Neural progenitor cell (in vitro differentiated cells): ENCODE data around the gene RAB3IL1. TPM values are rescaled to one million over a fixed set of nuclear protein-coding genes. Genes with fewer than 3 reads are reported as not detected.

ENCODE experiments used
- DNase-seq: peaks from one replicate; pipeline ENCODE4 v3.0.0-alpha.2; 2016; ENCODE audit warnings: low spot score
- H2AFZ ChIP-seq: fragments of 200-600 bp; sonication (generic); replicated peaks from 2 replicates; pipeline ENCODE4 v1.6.1; 2016; ENCODE audit warnings: antibody characterized with exemption
- H3F3A ChIP-seq: fragments of 200-600 bp; sonication (generic); 2 replicates; pipeline ENCODE4 v1.6.1; 2016; ENCODE audit warnings: antibody characterized with exemption, low read depth
- H3K27ac ChIP-seq: fragments of 200-600 bp; sonication (generic); 2 replicates; pipeline ENCODE4 v1.5.1; 2016; ENCODE audit warnings: mild to moderate bottlenecking
- H3K27me3 ChIP-seq: fragments of 200-600 bp; sonication (generic); 2 replicates; pipeline ENCODE4 v1.6.1; 2016; ENCODE audit warnings: mild to moderate bottlenecking, moderate library complexity
- H3K36me3 ChIP-seq: fragments of 200-600 bp; sonication (generic); 2 replicates; pipeline ENCODE4 v1.5.1; 2016
- H3K4me1 ChIP-seq: fragments of 200-600 bp; sonication (generic); 2 replicates; pipeline ENCODE4 v1.6.1; 2016; ENCODE audit warnings: mixed run types
- H3K4me2 ChIP-seq: fragments of 200-600 bp; sonication (generic); 2 replicates; pipeline ENCODE4 v1.6.1; 2016
- H3K4me3 ChIP-seq: fragments of 200-600 bp; sonication (generic); 2 replicates; pipeline ENCODE4 v1.5.1; 2016
- H3K79me2 ChIP-seq: fragments of 200-600 bp; sonication (generic); 2 replicates; pipeline ENCODE4 v1.6.1; 2016; ENCODE audit warnings: low read depth
- H3K9ac ChIP-seq: fragments of 200-600 bp; sonication (generic); 2 replicates; pipeline ENCODE4 v1.6.1; 2016
- H3K9me3 ChIP-seq: fragments of 200-600 bp; sonication (generic); 2 replicates; pipeline ENCODE4 v1.5.1; 2016; ENCODE audit warnings: low read depth
- H4K20me1 ChIP-seq: fragments of 200-600 bp; sonication (generic); 2 replicates; pipeline ENCODE4 v1.6.1; 2016; ENCODE audit warnings: low read depth
- H3K27ac Mint-ChIP-seq: 3 replicates; pipeline ENCODE4 v1.8.0; 2021; ENCODE audit warnings: mixed read lengths
- H3K27me3 Mint-ChIP-seq: 2 replicates; pipeline ENCODE4 v1.8.0; 2022; ENCODE audit warnings: low read depth, mild to moderate bottlenecking, inconsistent platforms, moderate library complexity, mixed read lengths; ENCODE audit not compliant: insufficient read depth
- H3K36me3 Mint-ChIP-seq: 3 replicates; pipeline ENCODE4 v1.8.0; 2021; ENCODE audit warnings: mixed read lengths
- H3K4me1 Mint-ChIP-seq: 3 replicates; pipeline ENCODE4 v1.8.0; 2021; ENCODE audit warnings: mixed read lengths
- H3K4me3 Mint-ChIP-seq: 3 replicates; pipeline ENCODE4 v1.8.0; 2021; ENCODE audit warnings: mild to moderate bottlenecking, moderate library complexity, mixed read lengths
- H3K9me3 Mint-ChIP-seq: 3 replicates; pipeline ENCODE4 v1.8.0; 2020; ENCODE audit warnings: mixed read lengths
- EZH2 ChIP-seq: fragments of 200-600 bp; sonication (generic); IDR thresholded peaks from 2 replicates; pipeline ENCODE4 v1.6.1; 2017; ENCODE audit warnings: antibody characterized with exemption, mild to moderate bottlenecking, moderate library complexity
- EZH2phosphoT487 ChIP-seq: fragments of 200-600 bp; sonication (generic); IDR thresholded peaks from 2 replicates; pipeline ENCODE4 v1.6.1; 2017; ENCODE audit warnings: antibody characterized with exemption
- total RNA-seq: library from RNA; depleted of rRNA; stranded (reverse); fragments of >200 nt; gene quantifications from 2 replicates; pipeline ENCODE4 v1.2.3, GENCODE V29; 2015; ENCODE audit warnings: low replicate concordance
- TF ChIP-seq, protein P1 (sequence below): fragments of 200-600 bp; sonication (generic); IDR thresholded peaks from 2 replicates; pipeline ENCODE4 v1.5.1; 2017; ENCODE audit warnings: antibody characterized with exemption, mild to moderate bottlenecking

The RAB3IL1 gene
- total RNA-seq, 1 donor from 2014 or later, result 1.4 TPM

DNA sequence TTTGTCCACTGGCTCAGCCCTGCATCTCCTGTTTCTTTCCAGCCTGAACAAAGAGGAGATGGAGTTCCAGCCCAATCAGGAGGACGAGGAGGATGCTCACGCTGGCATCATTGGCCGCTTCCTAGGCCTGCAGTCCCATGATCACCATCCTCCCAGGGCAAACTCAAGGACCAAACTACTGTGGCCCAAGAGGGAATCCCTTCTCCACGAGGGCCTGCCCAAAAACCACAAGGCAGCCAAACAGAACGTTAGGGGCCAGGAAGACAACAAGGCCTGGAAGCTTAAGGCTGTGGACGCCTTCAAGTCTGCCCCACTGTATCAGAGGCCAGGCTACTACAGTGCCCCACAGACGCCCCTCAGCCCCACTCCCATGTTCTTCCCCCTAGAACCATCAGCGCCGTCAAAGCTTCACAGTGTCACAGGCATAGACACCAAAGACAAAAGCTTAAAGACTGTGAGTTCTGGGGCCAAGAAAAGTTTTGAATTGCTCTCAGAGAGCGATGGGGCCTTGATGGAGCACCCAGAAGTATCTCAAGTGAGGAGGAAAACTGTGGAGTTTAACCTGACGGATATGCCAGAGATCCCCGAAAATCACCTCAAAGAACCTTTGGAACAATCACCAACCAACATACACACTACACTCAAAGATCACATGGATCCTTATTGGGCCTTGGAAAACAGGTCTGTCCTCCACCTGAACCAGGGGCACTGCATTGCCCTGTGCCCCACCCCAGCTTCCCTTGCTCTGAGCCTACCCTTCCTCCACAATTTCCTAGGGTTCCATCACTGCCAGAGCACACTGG, 45.0 kb upstream of the RAB3IL1 start:
- DNase-seq, result no peak
- Histone ChIP-seq H3K36me3 (peaks cover 14% of the 10 kb centered on the region), H2AFZ (no peak overlapping the region), H3K27ac (no peak overlapping the region), H3F3A (peaks cover 37% of the 10 kb centered on the region), H4K20me1 (peaks cover 37% of the 10 kb centered on the region), H3K27me3 (no peaks in the 10 kb centered on the region), H3K4me1 (peaks cover 10% of the 10 kb centered on the region), H3K79me2 (peaks cover 29% of the 10 kb centered on the region), H3K9me3 (no peaks in the 10 kb centered on the region), H3K9ac (no peak overlapping the region), H3K4me3 (no peak overlapping the region), H3K4me2 (no peak overlapping the region)
- Mint-ChIP-seq H3K36me3 (peaks cover 28% of the 10 kb centered on the region), H3K27ac (no peak overlapping the region), H3K27me3 (peaks cover 14% of the 10 kb centered on the region), H3K9me3 (no peaks in the 10 kb centered on the region), H3K4me3 (no peak overlapping the region), H3K4me1 (peaks cover 15% of the 10 kb centered on the region)
- TF ChIP-seq, protein P1, sequence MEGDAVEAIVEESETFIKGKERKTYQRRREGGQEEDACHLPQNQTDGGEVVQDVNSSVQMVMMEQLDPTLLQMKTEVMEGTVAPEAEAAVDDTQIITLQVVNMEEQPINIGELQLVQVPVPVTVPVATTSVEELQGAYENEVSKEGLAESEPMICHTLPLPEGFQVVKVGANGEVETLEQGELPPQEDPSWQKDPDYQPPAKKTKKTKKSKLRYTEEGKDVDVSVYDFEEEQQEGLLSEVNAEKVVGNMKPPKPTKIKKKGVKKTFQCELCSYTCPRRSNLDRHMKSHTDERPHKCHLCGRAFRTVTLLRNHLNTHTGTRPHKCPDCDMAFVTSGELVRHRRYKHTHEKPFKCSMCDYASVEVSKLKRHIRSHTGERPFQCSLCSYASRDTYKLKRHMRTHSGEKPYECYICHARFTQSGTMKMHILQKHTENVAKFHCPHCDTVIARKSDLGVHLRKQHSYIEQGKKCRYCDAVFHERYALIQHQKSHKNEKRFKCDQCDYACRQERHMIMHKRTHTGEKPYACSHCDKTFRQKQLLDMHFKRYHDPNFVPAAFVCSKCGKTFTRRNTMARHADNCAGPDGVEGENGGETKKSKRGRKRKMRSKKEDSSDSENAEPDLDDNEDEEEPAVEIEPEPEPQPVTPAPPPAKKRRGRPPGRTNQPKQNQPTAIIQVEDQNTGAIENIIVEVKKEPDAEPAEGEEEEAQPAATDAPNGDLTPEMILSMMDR, result no peak
- TF ChIP-seq EZH2phosphoT487 (no peak), EZH2 (no peak)

DNA sequence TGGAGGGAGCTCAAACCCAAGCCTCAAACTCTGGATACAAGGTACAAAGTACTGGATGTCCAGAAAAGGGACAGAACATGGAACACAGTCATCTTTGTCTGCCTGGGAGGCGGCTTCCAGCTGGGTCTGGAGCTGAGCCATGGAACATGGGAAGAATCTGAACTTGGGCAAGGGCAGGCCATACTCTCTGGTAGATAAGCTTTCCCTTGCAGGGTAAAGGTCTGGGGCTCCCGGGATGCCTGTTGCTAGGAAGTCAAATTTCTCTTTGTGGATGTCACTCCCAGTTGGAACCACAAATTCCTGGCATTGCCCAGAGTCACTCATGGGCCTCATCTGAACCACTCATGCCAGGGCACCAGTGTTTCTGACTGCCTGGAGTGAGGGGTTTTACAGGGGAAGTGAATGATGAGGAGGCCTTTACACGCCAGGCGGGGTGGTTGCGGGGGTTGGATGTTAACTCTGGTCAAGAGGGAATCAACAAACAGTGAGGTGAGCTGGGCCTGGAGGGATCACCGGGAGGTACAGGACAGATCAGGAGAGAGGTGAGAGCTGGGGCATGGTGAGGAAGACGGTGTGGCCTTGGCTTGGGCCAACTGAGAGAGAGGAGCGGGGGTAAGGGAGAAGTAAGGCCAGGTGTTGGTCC, 44.3 kb upstream of the RAB3IL1 start:
- peaks cover 14% of the 10 kb centered on the region for H3K36me3 ChIP-seq
- no peak overlapping the region for H3K4me3 Mint-ChIP-seq

DNA sequence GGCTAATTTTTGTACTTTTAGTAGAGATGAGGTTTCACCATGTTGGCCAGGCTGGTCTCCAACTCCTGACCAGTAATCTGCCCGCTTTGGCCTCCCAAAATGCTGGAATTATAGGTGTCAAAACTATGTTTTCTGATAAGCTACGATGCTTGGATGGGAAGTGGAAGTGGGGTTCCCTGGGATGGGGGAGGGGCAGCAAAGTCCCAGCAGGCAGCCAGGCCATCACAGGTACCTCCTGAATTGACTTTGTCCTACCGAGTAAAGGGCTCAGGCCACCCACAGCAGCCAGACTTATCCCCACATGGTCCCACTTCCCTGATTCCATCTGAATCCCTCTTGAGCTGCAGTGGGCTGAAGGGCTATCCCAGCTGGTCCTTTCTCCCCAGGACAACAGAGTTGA, 43.2 kb upstream of the RAB3IL1 start:
- peaks cover 27% of the 10 kb centered on the region for H3K36me3 Mint-ChIP-seq
- H3K27me3 Mint-ChIP-seq, result peaks cover 14% of the 10 kb centered on the region
- H3K36me3 ChIP-seq, result peaks cover 10% of the 10 kb centered on the region

More for the DNA sequence above, 44.3 kb upstream of the RAB3IL1 start:
- H3K4me3 ChIP-seq, result no peak overlapping the region
- H4K20me1 ChIP-seq, result peaks cover 34% of the 10 kb centered on the region
- no peak overlapping the region for H2AFZ ChIP-seq
- peaks cover 22% of the 10 kb centered on the region for H3K79me2 ChIP-seq
- H3K9me3 ChIP-seq, result no peaks in the 10 kb centered on the region
- no peak overlapping the region for H3K27ac ChIP-seq
- H3F3A ChIP-seq, result peaks cover 36% of the 10 kb centered on the region
- Mint-ChIP-seq H3K9me3 (no peaks in the 10 kb centered on the region), H3K27ac (no peak overlapping the region), H3K27me3 (peaks cover 13% of the 10 kb centered on the region), H3K4me1 (peaks cover 15% of the 10 kb centered on the region), H3K36me3 (peaks cover 28% of the 10 kb centered on the region)
- TF ChIP-seq, protein P1, result no peak
- no peak for TF ChIP-seq EZH2phosphoT487
- no peak for TF ChIP-seq EZH2
- no peak overlapping the region for H3K9ac ChIP-seq
- H3K27me3 ChIP-seq, result peaks cover under 1% of the 10 kb centered on the region
- H3K4me1 ChIP-seq, result peaks cover 10% of the 10 kb centered on the region
- DNase-seq, result no peak
- H3K4me2 ChIP-seq, result no peak overlapping the region

More for the DNA sequence above, 43.2 kb upstream of the RAB3IL1 start:
- Histone ChIP-seq H2AFZ (no peak overlapping the region), H3K4me3 (no peak overlapping the region), H3K27ac (no peak overlapping the region), H3K4me2 (no peak overlapping the region), H3F3A (peaks cover 31% of the 10 kb centered on the region), H3K4me1 (peaks cover 9% of the 10 kb centered on the region), H3K9ac (no peak overlapping the region), H4K20me1 (peaks cover 22% of the 10 kb centered on the region), H3K79me2 (peaks cover 10% of the 10 kb centered on the region), H3K9me3 (no peaks in the 10 kb centered on the region), H3K27me3 (peaks cover 12% of the 10 kb centered on the region)
- no peak overlapping the region for H3K4me3 Mint-ChIP-seq
- TF ChIP-seq EZH2phosphoT487 (no peak), EZH2 (no peak)
- TF ChIP-seq, protein P1, result no peak
- no peak for DNase-seq
- no peak overlapping the region for H3K27ac Mint-ChIP-seq
- H3K9me3 Mint-ChIP-seq, result no peaks in the 10 kb centered on the region
- H3K4me1 Mint-ChIP-seq, result peaks cover 10% of the 10 kb centered on the region
